ENCODE results near the gene ELOA. TPM values are rescaled to one million over a fixed set of nuclear protein-coding genes. Genes with fewer than 3 reads are reported as not detected.

Gene ELOA
- total RNA-seq, 1 donor from 2014 or later: 43.2 TPM

GRCh38 chr1:23736437-23737134 is 6.7 kb upstream of the ELOA start:
- DNase-seq (ENCODE audit: low read depth): no peak

DNA sequence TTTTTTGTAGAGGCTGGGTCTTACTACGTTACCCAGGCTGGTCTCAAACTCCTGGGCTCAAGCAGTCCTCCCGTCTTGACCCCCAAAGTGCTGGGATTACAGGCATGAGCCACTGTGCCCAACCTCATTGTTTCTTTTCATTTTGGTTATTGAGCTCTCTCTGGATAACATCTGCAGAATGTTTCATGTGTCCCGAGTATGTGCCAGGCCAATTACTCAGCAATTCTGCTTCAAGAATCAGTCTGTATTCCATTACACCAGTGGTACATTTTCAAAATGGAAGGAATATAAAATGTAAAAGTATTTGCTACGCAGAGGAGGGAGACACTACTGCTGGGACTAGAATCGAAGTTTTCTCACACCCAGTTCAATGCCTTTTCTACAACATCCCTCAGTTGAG is 1.7 kb upstream of the ELOA start:
- DNase-seq (ENCODE audit: low read depth): no peak

GRCh38 chr1:23742670-23743286 is 493 bp upstream of the ELOA start:
- no peak for DNase-seq (ENCODE audit: low read depth)

GRCh38 chr1:23745515-23745914 is 2.2 kb downstream of the ELOA start:
- peak; percentile 33 for DNase-seq (ENCODE audit: low read depth)

GRCh38 chr1:23748016-23748415 is 4.7 kb downstream of the ELOA start:
- DNase-seq (ENCODE audit: low read depth): no peak

- peak; percentile 70 for DNase-seq (ENCODE audit: low read depth)
Measured at GRCh38 chr1:23751050-23751814, 8.0 kb downstream of the ELOA start.

DNA sequence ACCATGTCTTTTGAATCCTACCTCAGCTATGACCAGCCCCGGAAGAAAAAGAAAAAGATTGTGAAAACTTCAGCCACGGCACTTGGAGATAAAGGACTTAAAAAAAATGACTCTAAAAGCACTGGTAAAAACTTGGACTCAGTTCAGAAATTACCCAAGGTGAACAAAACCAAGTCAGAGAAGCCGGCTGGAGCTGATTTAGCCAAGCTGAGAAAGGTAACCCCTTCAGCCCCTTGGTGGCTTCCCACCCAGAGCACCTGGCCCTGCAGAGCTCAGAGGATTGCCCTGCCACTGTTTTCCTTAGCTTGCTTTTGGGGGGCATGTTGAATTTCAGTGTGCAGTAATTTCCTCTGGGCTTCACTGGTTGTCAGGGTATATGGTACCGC is 8.5 kb downstream of the ELOA start:
- DNase-seq (ENCODE audit: low read depth): no peak

DNA sequence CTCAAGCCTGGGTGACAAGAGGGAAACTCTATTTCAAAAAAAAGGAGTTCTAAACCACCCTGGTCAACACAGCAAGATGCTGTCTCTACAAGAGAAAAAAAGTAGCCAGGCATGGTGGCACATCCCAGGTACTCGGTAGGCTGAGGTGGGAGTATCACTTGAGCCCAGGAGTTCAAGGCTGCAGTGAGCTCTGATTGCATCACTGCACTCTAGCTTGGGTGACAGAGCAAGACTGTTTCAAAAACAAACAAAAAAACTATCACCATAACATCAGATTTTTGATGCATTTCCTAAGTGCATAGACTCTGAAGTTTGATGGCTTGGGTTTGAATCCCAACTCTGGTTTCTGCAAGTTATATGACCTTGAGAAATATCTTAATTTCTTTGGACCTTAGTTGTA is 9.6 kb downstream of the ELOA start:
- DNase-seq (ENCODE audit: low read depth): no peak

GRCh38 chr1:23756676-23757075 is 13.4 kb downstream of the ELOA start:
- DNase-seq (ENCODE audit: low read depth): peak; percentile 70

GRCh38 chr1:23757812-23758211 is 14.5 kb downstream of the ELOA start:
- DNase-seq (ENCODE audit: low read depth): no peak

DNA sequence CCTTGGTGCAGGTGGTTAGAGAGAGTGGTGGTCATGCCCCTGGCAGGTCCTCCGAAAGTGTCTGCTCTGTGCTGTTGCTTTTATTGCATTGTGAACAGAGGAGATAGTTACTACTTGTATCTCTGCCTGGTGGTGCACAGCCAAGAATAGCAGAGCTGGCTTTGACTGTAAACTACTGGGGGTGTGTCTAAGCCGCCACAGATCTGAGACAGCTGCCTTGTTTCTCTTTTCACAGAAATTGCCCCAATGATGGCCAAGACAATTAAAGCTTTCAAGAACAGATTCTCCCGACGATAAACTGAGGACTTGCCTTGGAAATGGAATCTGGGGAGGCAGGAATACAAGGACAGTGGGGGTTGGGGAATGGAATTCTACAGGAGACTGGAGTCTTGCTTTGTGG is 16.0 kb downstream of the ELOA start:
- DNase-seq (ENCODE audit: low read depth): peak; percentile 33

GRCh38 chr1:23763041-23763577 is 19.8 kb downstream of the ELOA start:
- DNase-seq (ENCODE audit: low read depth): no peak

GRCh38 chr1:23768733-23769132 is 25.5 kb downstream of the ELOA start:
- no peak for DNase-seq (ENCODE audit: low read depth)

DNA sequence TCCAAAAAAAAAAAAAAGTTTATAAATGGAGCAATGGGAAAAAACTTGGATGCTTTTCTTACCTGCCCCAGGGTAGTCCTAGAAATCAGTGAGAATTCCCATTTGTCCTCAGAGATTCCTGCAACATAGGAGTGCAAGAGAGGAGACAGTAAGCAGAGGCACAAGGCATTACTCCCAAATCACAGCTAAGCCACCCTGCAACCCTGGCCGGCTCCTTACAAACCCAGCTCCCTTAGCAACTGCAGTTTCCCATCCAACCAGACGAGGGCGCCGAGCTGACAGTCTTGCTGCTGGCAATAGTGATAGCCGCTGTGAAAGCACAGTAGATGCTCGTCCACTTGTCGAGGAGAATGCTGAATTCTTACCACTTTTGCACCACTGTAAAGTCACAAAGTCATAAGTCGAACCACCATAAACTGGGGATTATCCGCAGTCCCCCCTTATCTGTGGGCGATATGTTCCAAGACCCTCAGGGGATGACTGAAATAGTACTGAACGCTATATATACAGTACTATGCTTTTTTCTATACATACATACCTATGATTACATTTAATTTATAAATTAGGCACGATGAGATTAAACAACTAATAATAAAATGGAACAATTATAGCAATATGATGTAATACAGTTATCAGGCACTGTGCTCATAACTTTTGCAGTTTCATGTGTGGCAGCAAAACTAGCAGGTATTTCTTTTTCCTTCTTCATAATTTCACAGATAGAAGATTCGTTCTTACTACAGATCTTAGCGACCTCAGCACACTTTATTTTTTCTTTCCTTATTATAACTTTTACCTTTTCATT is 29.0 kb downstream of the ELOA start:
- peak; percentile 87 for DNase-seq (ENCODE audit: low read depth)

GRCh38 chr1:23772854-23773242 is 29.6 kb downstream of the ELOA start:
- no peak for DNase-seq (ENCODE audit: low read depth)

- DNase-seq (ENCODE audit: low read depth): no peak
Measured at GRCh38 chr1:23774174-23774880, 31.1 kb downstream of the ELOA start.

DNA sequence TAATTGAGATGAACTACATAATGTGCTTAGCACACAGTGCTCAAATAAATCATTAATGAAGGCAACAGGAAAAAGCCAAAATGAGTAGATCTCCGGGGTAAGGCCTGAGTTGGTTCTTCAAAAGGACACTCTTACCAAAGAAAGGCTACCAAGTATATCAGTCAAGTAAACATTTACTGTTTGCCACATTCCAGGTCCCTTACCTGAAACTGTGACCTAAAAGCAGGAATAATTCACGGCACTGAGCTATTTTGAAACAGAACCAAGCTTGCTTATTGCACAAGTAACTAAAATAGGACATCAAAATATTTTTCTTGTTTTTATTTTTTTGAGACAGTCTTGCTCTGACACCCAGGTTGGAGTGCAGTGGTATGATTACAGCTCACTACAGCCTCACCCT is 32.9 kb downstream of the ELOA start:
- no peak for DNase-seq (ENCODE audit: low read depth)

DNA sequence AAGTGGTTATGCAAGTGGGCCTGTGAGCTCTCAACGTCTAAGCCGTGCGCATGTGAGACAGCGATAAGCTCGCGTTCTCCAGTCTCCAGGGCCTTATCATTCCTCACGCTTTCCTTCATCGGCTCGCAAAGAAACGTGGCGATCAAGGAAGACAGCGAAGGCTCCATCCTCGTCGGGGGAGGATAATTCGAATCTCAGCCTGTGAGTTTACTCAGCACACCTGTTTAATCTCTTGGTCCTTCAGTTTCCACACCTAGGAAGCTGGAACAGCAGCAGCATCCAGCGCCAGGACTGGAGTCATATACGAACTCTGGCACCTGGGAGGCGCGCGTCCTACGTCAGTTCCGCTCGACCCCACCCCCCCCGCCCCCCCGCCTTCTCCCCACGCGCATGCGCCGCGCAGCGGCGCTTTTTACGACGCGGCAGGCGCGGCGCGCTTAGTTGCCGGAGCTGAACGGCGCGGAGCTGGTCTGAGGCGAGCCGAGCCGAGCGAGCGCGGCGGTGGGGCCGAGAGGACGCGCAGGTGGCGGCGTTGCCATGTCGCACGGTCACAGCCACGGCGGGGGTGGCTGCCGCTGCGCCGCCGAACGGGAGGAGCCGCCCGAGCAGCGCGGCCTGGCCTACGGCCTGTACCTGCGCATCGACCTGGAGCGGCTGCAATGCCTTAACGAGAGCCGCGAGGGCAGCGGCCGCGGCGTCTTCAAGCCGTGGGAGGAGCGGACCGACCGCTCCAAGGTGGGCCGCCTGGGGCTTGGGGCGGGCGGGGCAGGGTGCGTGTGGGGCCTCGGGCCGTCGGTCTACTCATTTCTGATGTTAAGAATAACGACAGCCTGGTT is 34.9 kb downstream of the ELOA start, which contains the start of gene PITHD1:
Gene PITHD1, plus strand, starts transcription at position 440 of the 836 bp plus-strand sequence. Its CDS starts 98 bp downstream, at position 538.
- peak; percentile 83 for DNase-seq (ENCODE audit: low read depth)

GRCh38 chr1:23779826-23780371 is 36.6 kb downstream of the ELOA start:
- no peak for DNase-seq (ENCODE audit: low read depth)

Measured in myocyte (in vitro differentiated cells).